ENCODE measurements around the gene ACACA.
"Not testable (repeated sequence)": the region's sequence is repeated elsewhere in the genome, so short reads cannot be mapped to it uniquely, and the experiment has no call there.

Gene ACACA

DNA sequence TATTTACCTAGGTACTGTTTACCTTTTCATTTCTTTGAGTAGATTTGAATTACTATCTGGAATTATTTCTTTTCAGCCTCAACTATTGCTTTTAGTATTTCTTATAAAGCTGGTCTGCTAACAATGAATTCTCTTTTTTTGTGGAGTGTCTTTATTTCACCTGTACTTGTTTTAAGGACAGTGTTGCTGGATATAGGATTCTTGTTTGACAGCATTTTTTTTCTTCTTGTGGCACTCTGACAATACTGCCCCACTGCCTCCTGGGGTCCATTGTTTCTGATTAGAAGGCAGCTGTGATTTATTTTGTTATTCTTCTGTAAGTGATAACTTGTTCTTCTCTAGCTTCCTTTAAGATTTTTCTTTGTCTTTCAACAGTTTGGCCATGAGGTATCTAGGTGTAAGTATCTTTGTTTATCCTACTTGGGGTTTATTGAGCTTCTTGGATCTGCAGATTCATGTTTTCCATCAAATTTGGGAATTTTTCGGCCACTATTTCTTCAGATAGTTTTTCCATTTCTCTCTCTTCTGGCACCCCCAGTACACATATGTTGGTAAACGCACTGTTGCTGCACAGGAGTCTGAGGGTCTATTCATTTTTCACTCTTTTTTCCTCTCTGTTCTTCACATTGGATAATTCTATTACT lies 327.4 kb downstream of the ACACA start:
- no peak for DNase-seq
- TF ChIP-seq, protein P1, sequence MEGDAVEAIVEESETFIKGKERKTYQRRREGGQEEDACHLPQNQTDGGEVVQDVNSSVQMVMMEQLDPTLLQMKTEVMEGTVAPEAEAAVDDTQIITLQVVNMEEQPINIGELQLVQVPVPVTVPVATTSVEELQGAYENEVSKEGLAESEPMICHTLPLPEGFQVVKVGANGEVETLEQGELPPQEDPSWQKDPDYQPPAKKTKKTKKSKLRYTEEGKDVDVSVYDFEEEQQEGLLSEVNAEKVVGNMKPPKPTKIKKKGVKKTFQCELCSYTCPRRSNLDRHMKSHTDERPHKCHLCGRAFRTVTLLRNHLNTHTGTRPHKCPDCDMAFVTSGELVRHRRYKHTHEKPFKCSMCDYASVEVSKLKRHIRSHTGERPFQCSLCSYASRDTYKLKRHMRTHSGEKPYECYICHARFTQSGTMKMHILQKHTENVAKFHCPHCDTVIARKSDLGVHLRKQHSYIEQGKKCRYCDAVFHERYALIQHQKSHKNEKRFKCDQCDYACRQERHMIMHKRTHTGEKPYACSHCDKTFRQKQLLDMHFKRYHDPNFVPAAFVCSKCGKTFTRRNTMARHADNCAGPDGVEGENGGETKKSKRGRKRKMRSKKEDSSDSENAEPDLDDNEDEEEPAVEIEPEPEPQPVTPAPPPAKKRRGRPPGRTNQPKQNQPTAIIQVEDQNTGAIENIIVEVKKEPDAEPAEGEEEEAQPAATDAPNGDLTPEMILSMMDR (IDR thresholded peaks at IDR 0.05; ENCODE audit: low read depth, low read length): no peak
- Histone ChIP-seq H3K4me3 (ENCODE audit: low read depth, low read length) (no peak overlapping the region), H3K36me3 (peaks cover 3% of the 10 kb centered on the region; the same call in 1 of the 2 replicates), H3K27me3 (no peaks in the 10 kb centered on the region), H3K4me1 (no peaks in the 10 kb centered on the region), H3K9me3 (no peaks in the 10 kb centered on the region)

DNA sequence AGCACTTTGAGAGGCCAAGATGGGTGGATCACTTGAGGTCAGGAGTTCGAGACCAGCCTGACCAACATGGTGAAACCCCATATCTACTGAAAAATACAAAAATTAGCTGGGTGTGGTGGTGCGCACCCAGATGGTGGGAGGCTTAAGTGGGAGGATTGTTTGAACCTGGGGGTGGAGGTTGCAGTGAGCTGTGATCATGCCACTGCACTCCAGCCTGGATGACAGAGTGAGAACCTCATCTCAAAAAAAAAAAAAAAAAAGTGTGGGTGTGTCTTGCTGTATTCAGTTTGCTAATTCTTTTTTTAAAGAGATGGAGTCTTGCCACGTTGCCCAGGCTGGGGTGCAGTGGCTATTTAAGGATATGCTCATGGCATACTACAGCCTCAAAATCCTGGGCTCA lies 333.2 kb downstream of the ACACA start:
- not testable (repeated sequence) for H3K36me3 ChIP-seq; DNase-seq; H3K4me1 ChIP-seq; H3K4me3 ChIP-seq (ENCODE audit: low read depth, low read length); H3K27me3 ChIP-seq; H3K9me3 ChIP-seq

DNA sequence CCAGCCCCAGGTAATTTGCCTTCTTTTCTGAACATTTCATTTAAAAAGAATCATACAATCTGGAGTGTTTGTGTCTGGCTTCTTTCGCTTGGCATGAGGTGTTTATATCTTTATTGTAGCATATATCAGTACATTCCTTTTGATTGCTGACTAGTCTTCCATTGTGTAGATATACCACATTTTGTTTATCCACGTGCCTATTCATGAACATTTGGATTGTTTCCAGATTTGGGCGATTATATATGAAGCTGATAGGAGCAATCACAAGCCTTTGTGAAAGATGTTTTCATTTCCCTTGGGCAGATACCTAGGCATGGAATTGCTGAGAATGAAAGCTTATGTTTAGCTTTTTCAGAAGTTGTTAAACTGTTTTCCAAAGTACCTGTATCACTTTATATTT lies 337.5 kb downstream of the ACACA start:
- Histone ChIP-seq H3K4me3 (ENCODE audit: low read depth, low read length) (no peak overlapping the region), H3K9me3 (no peaks in the 10 kb centered on the region), H3K4me1 (peaks cover 12% of the 10 kb centered on the region), H3K27me3 (no peaks in the 10 kb centered on the region), H3K36me3 (no peaks in the 10 kb centered on the region)
- TF ChIP-seq, protein P1 (IDR thresholded peaks at IDR 0.05; ENCODE audit: low read depth, low read length): no peak
- DNase-seq: no peak

DNA sequence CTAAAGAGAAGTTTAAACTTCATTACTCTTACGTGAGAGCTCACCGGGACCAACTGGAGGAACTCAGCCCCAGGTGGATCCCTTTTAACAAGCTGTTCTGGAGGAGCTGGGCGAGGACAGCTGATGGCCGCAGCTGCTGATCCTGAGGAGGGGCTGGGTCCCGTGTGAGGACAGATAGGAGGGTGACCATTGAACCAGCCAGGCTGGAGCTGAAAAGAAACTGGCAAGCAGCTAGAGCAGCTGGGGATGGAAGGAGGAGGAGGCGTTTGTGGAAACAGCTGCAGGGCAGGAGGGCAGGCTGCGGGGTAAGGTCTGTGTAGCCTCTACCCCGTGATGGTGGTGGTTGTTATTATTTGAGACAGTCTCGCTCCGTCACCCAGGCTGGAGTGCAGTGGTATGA lies 338.4 kb downstream of the ACACA start:
- no peak overlapping the region for H3K4me3 ChIP-seq (ENCODE audit: low read depth, low read length)
- peaks cover 12% of the 10 kb centered on the region for H3K4me1 ChIP-seq
- no peaks in the 10 kb centered on the region for H3K27me3 ChIP-seq
- no peaks in the 10 kb centered on the region for H3K9me3 ChIP-seq
- TF ChIP-seq, protein P1 (IDR thresholded peaks at IDR 0.05; ENCODE audit: low read depth, low read length): no peak
- no peak for DNase-seq
- H3K36me3 ChIP-seq: no peaks in the 10 kb centered on the region

DNA sequence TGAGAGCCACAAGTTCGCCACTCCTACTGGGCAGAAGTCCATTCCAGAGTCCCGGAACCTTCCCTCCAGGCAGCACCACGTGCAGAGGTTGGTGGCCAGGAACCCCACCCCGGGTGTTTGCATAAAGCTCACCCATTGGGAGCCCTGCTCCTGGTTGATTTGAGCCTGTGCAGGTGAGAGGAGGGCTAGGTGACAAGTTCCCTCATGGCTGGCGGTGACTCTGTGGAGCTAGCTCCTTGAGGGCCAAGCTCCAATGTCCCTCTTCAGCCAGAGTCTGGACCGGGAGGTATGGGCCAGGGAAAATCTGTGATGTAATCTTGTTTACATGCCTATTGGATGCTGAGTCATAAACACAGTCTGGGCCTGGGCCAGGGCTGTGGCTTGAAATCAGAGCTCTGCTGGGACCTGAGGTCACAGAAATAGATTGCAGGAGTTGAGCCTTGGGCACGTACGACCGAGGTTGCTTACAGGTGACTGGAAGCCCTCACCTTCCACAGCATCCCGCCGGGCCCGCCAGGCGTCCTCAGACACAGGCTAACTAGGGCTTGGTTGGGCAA lies 339.0 kb downstream of the ACACA start:
- peak; percentile 73 for DNase-seq
- Histone ChIP-seq H3K27me3 (no peaks in the 10 kb centered on the region), H3K9me3 (no peaks in the 10 kb centered on the region), H3K4me1 (peaks cover 12% of the 10 kb centered on the region), H3K4me3 (ENCODE audit: low read depth, low read length) (no peak overlapping the region), H3K36me3 (no peaks in the 10 kb centered on the region)
- TF ChIP-seq, protein P1 (IDR thresholded peaks at IDR 0.05; ENCODE audit: low read depth, low read length): no peak

DNA sequence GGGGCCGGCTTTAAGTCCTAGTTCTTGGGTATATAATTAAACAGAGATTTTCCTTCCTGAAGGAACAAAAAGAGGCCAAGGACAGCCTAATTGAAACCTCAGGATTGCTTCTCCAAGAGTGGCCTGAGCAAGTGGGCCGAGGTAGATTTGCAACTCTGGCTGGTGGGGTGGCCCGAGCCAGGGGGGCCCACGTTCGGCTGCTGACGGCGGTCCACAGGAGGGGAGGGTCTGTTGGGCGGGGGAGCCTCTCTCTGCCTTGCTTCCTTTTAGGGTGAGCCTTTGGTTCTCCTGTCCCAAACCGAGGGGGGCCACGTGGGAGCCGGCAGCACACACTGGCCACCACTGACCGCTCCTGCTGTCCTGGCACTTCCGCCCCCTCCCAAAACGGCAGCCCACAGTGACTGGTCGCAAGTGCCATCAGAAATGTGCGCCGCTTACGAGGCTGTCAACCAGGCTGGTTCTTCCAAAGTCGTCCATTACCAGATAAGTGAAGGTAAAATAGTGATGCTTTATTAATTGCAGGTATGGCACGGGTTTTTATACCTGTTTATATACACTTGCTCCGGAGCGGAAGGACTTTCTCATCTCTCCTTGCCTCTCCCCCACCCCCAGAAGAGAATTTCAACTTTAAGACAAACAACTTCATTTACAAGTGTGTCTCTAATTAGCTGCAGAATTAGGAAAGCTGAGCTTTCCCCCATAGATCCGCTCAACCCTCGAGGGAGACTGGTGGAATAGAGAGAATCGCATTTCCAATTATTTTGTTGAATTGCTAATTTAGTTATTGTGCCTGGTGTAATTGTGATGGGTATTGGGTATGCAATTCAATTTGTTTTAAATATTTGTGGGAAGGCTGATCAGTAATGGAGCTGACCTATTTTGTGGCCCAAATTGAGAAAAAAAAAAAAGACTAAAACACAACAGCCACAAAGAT lies 340.0 kb downstream of the ACACA start:
- H3K4me1 ChIP-seq: peaks cover 12% of the 10 kb centered on the region

More for the DNA sequence above, 340.0 kb downstream of the ACACA start:
- TF ChIP-seq, protein P1 (IDR thresholded peaks at IDR 0.05; ENCODE audit: low read depth, low read length): no peak
- Histone ChIP-seq H3K27me3 (no peaks in the 10 kb centered on the region), H3K4me3 (ENCODE audit: low read depth, low read length) (no peak overlapping the region), H3K36me3 (no peaks in the 10 kb centered on the region), H3K9me3 (no peaks in the 10 kb centered on the region)
- DNase-seq: no peak

All from BE2C (cell line).